Fibroblast of pulmonary artery (primary cell): ENCODE data around the gene USP3.
A peak's percentile ranks its signal among the peaks of the same experiment; 100 is the strongest.

Experiments used
- DNase-seq: peaks from one replicate; pipeline ENCODE4 v3.0.0-alpha.2; 2010; ENCODE audit warnings: low read depth
- H3K4me3 ChIP-seq: replicated peaks from 2 replicates; pipeline ENCODE4 v1.5.1; 2011; ENCODE audit warnings: low read depth, mild to moderate bottlenecking, control low read depth, low read length, moderate library complexity
- TF ChIP-seq, protein P1 (sequence below): IDR thresholded peaks from 2 replicates; pipeline ENCODE4 v1.5.1; 2011; ENCODE audit warnings: mild to moderate bottlenecking, control low read depth, low read length, inconsistent platforms; ENCODE audit errors: missing control alignments

Gene USP3

DNA sequence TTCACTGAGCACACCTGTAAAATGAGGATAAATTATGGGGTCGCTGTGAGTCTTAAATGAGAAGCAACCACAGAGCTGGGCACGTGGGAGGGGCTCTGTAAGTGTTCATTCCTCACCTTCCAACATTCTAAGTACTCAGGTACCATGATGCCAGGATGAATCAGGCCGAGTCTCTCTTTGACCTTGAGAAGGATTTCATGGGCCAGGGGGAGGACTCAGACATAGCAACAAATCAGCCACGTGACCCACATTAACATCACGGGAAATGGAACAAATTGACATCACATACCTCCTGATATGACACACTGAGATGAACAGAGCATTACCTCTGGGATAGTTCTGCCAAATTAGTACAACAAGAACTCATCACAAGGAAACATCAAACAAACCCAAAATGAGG is 35.2 kb upstream of the USP3 start:
- no peak for DNase-seq
- TF ChIP-seq, protein P1, sequence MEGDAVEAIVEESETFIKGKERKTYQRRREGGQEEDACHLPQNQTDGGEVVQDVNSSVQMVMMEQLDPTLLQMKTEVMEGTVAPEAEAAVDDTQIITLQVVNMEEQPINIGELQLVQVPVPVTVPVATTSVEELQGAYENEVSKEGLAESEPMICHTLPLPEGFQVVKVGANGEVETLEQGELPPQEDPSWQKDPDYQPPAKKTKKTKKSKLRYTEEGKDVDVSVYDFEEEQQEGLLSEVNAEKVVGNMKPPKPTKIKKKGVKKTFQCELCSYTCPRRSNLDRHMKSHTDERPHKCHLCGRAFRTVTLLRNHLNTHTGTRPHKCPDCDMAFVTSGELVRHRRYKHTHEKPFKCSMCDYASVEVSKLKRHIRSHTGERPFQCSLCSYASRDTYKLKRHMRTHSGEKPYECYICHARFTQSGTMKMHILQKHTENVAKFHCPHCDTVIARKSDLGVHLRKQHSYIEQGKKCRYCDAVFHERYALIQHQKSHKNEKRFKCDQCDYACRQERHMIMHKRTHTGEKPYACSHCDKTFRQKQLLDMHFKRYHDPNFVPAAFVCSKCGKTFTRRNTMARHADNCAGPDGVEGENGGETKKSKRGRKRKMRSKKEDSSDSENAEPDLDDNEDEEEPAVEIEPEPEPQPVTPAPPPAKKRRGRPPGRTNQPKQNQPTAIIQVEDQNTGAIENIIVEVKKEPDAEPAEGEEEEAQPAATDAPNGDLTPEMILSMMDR: no peak
- no peak overlapping the region for H3K4me3 ChIP-seq

DNA sequence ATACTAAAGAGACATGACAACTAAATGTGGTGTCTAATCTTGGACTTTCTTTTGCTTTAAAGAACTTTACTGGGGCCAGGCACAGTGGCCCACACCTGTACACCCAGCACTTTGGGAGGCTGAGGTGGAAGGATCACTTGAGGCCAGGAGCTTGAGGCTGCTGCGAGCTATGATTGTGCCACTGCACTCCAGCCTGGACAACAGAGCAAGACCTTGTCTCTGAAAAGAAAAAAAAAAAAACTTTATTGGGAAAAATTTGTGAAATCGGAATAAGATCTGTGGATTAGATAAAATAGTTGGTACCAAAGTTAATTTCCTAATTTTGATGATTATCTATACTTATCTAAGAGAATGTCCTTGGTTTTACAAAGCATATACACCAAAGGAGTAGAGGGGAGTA is 34.4 kb upstream of the USP3 start:
- TF ChIP-seq, protein P1: no peak
- no peak overlapping the region for H3K4me3 ChIP-seq
- DNase-seq: no peak

DNA sequence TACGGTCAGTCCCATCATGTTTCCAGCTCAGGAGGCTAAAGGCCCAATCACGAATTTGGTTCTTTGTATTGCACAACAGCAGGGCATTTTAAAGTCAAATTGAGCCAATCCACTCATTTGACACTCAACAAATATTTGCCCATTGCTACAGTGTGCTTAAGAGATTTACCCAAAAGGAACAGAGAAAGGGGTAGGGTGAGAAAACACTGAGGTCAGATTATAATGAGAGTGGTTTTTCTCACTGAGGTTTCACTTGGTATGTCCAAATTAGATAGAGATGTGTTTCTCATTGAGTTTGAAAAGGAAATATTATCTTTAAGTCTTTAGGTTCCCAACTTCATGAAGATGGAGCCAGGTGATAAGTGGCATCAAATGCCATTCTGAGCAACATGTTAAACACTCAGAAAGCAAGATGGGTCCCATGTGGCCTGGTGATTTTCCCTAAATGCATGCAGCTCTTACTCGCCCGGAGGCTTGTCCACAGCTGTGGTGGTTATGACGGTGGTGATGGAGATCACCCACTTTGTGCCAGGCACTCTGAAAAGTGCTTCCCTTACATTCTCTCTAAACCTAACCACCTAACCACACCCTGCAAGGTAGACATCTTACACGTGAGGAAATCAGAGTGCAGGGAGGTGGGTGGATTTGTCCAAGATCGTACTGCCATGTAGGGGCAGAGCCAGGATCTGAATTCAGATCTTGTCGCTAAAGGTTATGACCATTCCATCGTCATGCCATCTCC is 31.2 kb upstream of the USP3 start:
- no peak for DNase-seq
- TF ChIP-seq, protein P1: no peak
- H3K4me3 ChIP-seq: no peak overlapping the region

DNA sequence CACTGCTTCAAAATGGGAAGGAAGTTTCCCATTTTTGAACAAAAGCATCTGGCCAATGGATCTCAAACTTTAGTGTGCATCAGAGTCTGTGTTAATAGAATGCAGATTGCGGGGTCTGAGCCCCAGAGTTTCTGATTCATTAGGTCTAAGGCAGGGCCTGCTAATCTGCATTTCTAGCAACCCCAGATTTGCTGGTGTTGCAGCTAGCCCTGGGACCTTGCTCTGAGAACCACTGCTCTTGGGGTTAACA is 30.7 kb upstream of the USP3 start:
- no peak overlapping the region for H3K4me3 ChIP-seq
- DNase-seq: no peak
- TF ChIP-seq, protein P1: no peak

DNA sequence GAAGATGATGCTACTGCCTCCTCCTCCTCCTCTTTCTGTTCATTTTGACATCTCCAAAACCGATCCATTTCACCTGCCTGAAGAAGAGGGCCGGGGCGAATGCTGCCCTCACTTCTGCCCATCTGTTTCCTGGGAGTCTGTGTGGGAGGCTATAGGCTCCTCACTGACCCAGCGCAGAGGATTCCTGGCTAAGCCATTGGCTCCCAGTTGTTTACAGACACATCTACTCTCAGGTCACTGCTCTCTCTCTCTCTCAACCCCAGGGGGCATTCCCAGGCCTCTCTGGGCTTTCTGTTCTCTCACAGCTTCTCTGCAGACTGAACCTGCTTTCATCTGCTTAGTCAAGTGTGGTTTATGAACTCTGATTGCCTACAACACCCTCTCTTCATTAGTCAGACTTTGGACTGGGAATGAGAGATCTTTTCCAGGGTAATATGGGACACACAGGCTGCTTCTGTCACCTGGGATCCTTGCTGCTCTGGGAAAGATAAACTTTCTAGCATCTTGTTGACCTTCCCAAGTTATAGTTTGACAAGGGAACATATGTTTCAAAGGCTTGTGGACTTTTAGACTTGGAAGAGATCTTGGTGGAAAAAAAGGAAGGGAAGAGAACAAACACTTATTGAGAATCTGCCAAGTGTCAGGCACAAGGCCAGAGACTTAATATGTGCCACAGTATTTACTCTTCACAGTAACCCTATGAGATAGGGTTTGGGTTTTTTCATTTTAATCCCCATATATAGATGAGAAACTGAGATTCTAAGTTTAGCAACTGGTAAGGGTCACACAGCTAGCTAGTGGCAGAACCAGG is 30.2 kb upstream of the USP3 start:
- peak; percentile 45 for DNase-seq
- no peak overlapping the region for H3K4me3 ChIP-seq
- TF ChIP-seq, protein P1: peak; percentile 7

DNA sequence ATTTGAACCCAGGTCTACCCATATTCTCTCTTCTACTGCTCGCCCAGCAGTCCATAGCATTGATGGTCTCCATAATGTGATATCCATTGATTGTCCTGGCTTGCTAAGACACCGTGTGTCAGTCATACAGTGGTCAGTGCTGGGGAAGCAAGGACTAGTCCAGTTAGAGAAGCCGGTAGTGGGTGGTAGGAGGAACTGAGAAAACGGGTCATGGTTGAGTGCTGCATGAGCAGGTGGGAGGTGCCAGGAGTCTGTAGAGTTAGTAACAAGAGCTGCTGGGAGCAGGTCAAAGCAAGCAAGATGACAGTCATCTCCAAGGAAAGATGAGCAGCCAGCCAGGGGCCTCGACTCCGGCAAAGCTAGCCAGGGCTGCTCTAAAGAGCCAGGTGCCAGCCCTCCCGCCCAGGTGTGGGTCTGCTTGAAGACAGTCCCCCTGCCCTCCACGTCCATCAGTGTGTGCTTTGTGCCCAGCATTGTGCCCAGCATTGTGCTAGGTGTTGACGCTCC is 29.5 kb upstream of the USP3 start:
- TF ChIP-seq, protein P1: no peak
- DNase-seq: no peak
- no peak overlapping the region for H3K4me3 ChIP-seq
